Activated CD8-positive, alpha-beta T cell treated with anti-CD3 and anti-CD28 coated beads, Interleukin-2, amount 10 ng/mL, durations not matched to agents 7 days and 5 days (primary cell): Measurements from ENCODE around the gene SLC39A2. TPM values are rescaled to one million over a fixed set of nuclear protein-coding genes. Genes with fewer than 3 reads are reported as not detected.
"Not testable (repeated sequence)": the region's sequence is repeated elsewhere in the genome, so short reads cannot be mapped to it uniquely, and the experiment has no call there.

Source experiments
- ATAC-seq: fragments of 150-1000 bp; cut with Tn5 transposase; one replicate; pipeline ENCODE4 v1.10.0; 2021; ENCODE audit warnings: moderate library complexity
- CTCF ChIA-PET: fragments of 350-600 bp; sonication (Branson Sonifier 250); formaldehyde crosslinking; loops from one replicate; lab custom pipeline; 2021; ENCODE audit warnings: antibody characterized with exemption; lab: Charles Lee
- POLR2A ChIA-PET: fragments of 350-600 bp; sonication (Branson Sonifier 250); formaldehyde crosslinking; loops from one replicate; lab custom pipeline; 2021; ENCODE audit warnings: antibody characterized with exemption; lab: Charles Lee
- DNase-seq: peaks from one replicate; pipeline ENCODE4 v3.0.0-alpha.2; 2020
- H3K27ac Mint-ChIP-seq: one replicate; pipeline ENCODE4 v1.8.0; 2021; ENCODE audit warnings: mild to moderate bottlenecking, mixed read lengths
- H3K27me3 Mint-ChIP-seq: one replicate; pipeline ENCODE4 v1.8.0; 2021; ENCODE audit warnings: low read depth, mixed read lengths
- H3K36me3 Mint-ChIP-seq: one replicate; pipeline ENCODE4 v1.8.0; 2021; ENCODE audit warnings: low read depth, mixed read lengths
- H3K4me1 Mint-ChIP-seq: one replicate; pipeline ENCODE4 v1.8.0; 2021; ENCODE audit warnings: low read depth, mixed read lengths
- H3K4me3 Mint-ChIP-seq: one replicate; pipeline ENCODE4 v1.8.0; 2021; ENCODE audit warnings: mild to moderate bottlenecking, mixed read lengths
- H3K9me3 Mint-ChIP-seq: one replicate; pipeline ENCODE4 v1.8.0; 2022; ENCODE audit warnings: mixed read lengths; ENCODE audit not compliant: insufficient read depth
- total RNA-seq, 2 experiments: library from RNA; stranded (reverse); gene quantifications; one replicate each; pipeline ENCODE4 v1.2.3, GENCODE V29; 2021

SLC39A2 gene
- not detected for total RNA-seq

GRCh38 chr14:20998674-20999366, at the start of gene SLC39A2:
Gene SLC39A2, plus strand, starts transcription at chr14:20999293. Its CDS starts 154 bp downstream, at chr14:20999447.
- ATAC-seq (peak; percentile 20), DNase-seq (no peak)
- H3K27ac Mint-ChIP-seq, result peak within 1 kb of the TSS; percentile 51
- CTCF ChIA-PET, result interaction anchor here (1.2 to 11.9 kb wide), 4 partner anchors 17 to 106 kb away, joined by 3 to 126 read pairs (median 16); no protein-coding TSS in a partner anchor
- no peaks in the 10 kb centered on the region for H3K27me3 Mint-ChIP-seq
- POLR2A ChIA-PET, result no interaction called here
- peaks cover 12% of the 10 kb centered on the region for H3K4me1 Mint-ChIP-seq
- H3K36me3 Mint-ChIP-seq, result peaks cover 39% of the 10 kb centered on the region
- no peak within 1 kb of the TSS for H3K4me3 Mint-ChIP-seq
- no peaks in the 10 kb centered on the region for H3K9me3 Mint-ChIP-seq

DNA sequence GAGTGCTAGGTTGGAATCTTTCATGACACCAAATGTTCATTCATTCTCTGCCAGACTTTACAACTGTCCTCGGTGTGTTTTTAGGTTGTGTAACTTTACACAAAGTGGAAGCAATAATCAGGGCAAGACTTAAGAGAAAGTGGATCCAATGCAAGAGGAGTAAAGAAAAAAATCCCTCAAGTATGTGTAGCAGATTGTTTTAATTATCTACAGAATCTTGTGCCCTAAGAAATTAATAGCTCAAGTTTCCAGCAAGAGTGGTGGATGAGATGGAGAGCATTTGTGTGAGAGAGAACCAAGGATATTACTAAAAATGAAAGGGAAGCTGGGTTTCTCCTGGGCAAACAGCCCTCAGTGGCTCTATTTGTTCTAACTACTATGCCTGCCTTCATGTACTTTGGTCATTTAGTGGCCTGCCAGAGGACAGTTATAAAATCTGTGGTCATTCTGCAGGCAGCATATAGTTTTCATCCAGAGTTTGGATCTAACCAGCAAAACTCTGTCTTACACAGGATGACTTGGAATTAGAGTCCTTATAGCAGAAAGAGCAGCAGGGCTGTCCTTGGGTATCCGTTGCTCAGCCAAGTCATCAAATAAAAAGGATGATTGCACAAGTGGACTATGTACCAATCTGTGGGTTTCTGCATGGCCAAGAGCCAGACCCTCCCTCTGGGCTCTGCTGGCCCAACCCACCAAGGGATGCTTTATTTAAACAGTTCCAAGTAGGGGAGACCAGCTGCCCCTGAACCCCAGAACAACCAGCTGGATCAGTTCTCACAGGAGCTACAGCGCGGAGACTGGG, 44.2 kb upstream of the SLC39A2 start, which contains the start of gene RNASE2:
Gene RNASE2 (plus strand): TSS at position 752 of the 802 bp plus-strand sequence. CDS start 285 bp downstream, outside the sequence.
- H3K9me3 Mint-ChIP-seq, ATAC-seq, H3K4me3 Mint-ChIP-seq, POLR2A ChIA-PET, CTCF ChIA-PET, DNase-seq, H3K36me3 Mint-ChIP-seq: not testable (repeated sequence)
- H3K27me3 Mint-ChIP-seq, result peaks cover 28% of the 10 kb centered on the region
- H3K4me1 Mint-ChIP-seq, result peaks cover 14% of the 10 kb centered on the region
- peak within 1 kb of the TSS; percentile 13 for H3K27ac Mint-ChIP-seq

GRCh38 chr14:20955538-20955873, 43.6 kb upstream of the SLC39A2 start:
- ATAC-seq, POLR2A ChIA-PET, H3K27ac Mint-ChIP-seq, H3K36me3 Mint-ChIP-seq, DNase-seq, H3K4me3 Mint-ChIP-seq, H3K9me3 Mint-ChIP-seq: not testable (repeated sequence)
- H3K27me3 Mint-ChIP-seq, result peaks cover 23% of the 10 kb centered on the region
- peaks cover 19% of the 10 kb centered on the region for H3K4me1 Mint-ChIP-seq
- CTCF ChIA-PET, result interaction anchor here (1.0 to 2.7 kb wide), 2 partner anchors 16 to 98 kb away, joined by 3 to 15 read pairs; no protein-coding TSS in a partner anchor

GRCh38 chr14:20956376-20956976, 42.6 kb upstream of the SLC39A2 start:
- ATAC-seq, result no peak
- H3K9me3 Mint-ChIP-seq, result no peaks in the 10 kb centered on the region
- H3K27ac Mint-ChIP-seq, result peak overlapping the region; percentile 13
- ChIA-PET POLR2A (no interaction called here), CTCF (interaction anchor here (1.0 to 2.7 kb wide), 3 partner anchors 15 to 99 kb away, joined by 3 to 15 read pairs (median 4); no protein-coding TSS in a partner anchor)
- no peaks in the 10 kb centered on the region for H3K36me3 Mint-ChIP-seq
- no peak for DNase-seq
- H3K27me3 Mint-ChIP-seq, result peaks cover 23% of the 10 kb centered on the region
- peaks cover 27% of the 10 kb centered on the region for H3K4me1 Mint-ChIP-seq
- H3K4me3 Mint-ChIP-seq, result no peak overlapping the region

- H3K9me3 Mint-ChIP-seq, DNase-seq, H3K27ac Mint-ChIP-seq, H3K4me3 Mint-ChIP-seq, ATAC-seq, H3K36me3 Mint-ChIP-seq, POLR2A ChIA-PET: not testable (repeated sequence)
- H3K27me3 Mint-ChIP-seq, result peaks cover 31% of the 10 kb centered on the region
- H3K4me1 Mint-ChIP-seq, result peaks cover 31% of the 10 kb centered on the region
- CTCF ChIA-PET, result interaction anchor here (2.7 kb wide), 1 partner anchor 12 kb away, joined by 44 read pairs; no protein-coding TSS in a partner anchor
These were observed 40.1 kb upstream of the SLC39A2 start for GRCh38 chr14:20958946-20959345.

GRCh38 chr14:20969336-20969735, 29.8 kb upstream of the SLC39A2 start:
- peaks cover 14% of the 10 kb centered on the region for H3K4me1 Mint-ChIP-seq
- ATAC-seq, result no peak
- peaks cover 55% of the 10 kb centered on the region for H3K27me3 Mint-ChIP-seq
- no peaks in the 10 kb centered on the region for H3K9me3 Mint-ChIP-seq
- CTCF ChIA-PET, result interaction anchor here (2.8 to 5.9 kb wide), 4 partner anchors 9 to 111 kb away, joined by 14 to 79 read pairs (median 55); partner anchors contain the start of gene RNASE7
- no peaks in the 10 kb centered on the region for H3K36me3 Mint-ChIP-seq
- DNase-seq, result no peak
- H3K4me3 Mint-ChIP-seq, result no peak overlapping the region
- POLR2A ChIA-PET, result no interaction called here
- no peak overlapping the region for H3K27ac Mint-ChIP-seq

- H3K4me1 Mint-ChIP-seq, result peaks cover 14% of the 10 kb centered on the region
- peak; percentile 13 for ATAC-seq
- no peak for DNase-seq
- ChIA-PET POLR2A (interaction anchor here (0.8 kb wide), 1 partner anchor 112 kb away, joined by 3 read pairs; no protein-coding TSS in a partner anchor), CTCF (interaction anchor here (0.7 to 5.9 kb wide), 52 partner anchors 8 to 509 kb away, joined by 3 to 79 read pairs (median 6); partner anchors contain the start of genes ARHGEF40, EDDM3A, PIP4P1 and RNASE4)
- H3K9me3 Mint-ChIP-seq, result no peaks in the 10 kb centered on the region
- no peaks in the 10 kb centered on the region for H3K36me3 Mint-ChIP-seq
- peak overlapping the region; percentile 86 for H3K4me3 Mint-ChIP-seq
- H3K27ac Mint-ChIP-seq, result no peak overlapping the region
- H3K27me3 Mint-ChIP-seq, result peaks cover 49% of the 10 kb centered on the region
These were observed 28.5 kb upstream of the SLC39A2 start for GRCh38 chr14:20970647-20970982.

- ChIA-PET POLR2A (interaction anchor here (0.8 kb wide), 1 partner anchor 112 kb away, joined by 3 read pairs; no protein-coding TSS in a partner anchor), CTCF (interaction anchor here (0.5 to 5.9 kb wide), 59 partner anchors 9 to 510 kb away, joined by 3 to 79 read pairs (median 5); partner anchors contain the start of genes ARHGEF40, EDDM3A, PIP4P1 and RNASE4)
- DNase-seq (peak; percentile 83), ATAC-seq (peak; percentile 91)
- Mint-ChIP-seq H3K4me1 (peaks cover 14% of the 10 kb centered on the region), H3K4me3 (peak overlapping the region; percentile 86), H3K36me3 (no peaks in the 10 kb centered on the region), H3K27ac (peak overlapping the region; percentile 56), H3K27me3 (peaks cover 47% of the 10 kb centered on the region), H3K9me3 (no peaks in the 10 kb centered on the region)
These were observed 27.9 kb upstream of the SLC39A2 start for GRCh38 chr14:20970983-20971704.

GRCh38 chr14:20971705-20972021, 27.4 kb upstream of the SLC39A2 start:
- POLR2A ChIA-PET, result no interaction called here
- Mint-ChIP-seq H3K36me3 (no peaks in the 10 kb centered on the region), H3K27me3 (peaks cover 47% of the 10 kb centered on the region), H3K9me3 (no peaks in the 10 kb centered on the region), H3K4me1 (peaks cover 14% of the 10 kb centered on the region), H3K27ac (no peak overlapping the region), H3K4me3 (peak overlapping the region; percentile 86)
- no peak for DNase-seq
- CTCF ChIA-PET, result interaction anchor here (0.5 to 5.9 kb wide), 40 partner anchors 9 to 510 kb away, joined by 3 to 79 read pairs (median 8); partner anchors contain the start of genes ARHGEF40, PIP4P1, RNASE4 and RNASE6
- no peak for ATAC-seq

GRCh38 chr14:20973501-20973900, 25.6 kb upstream of the SLC39A2 start:
- H3K36me3 Mint-ChIP-seq, result no peaks in the 10 kb centered on the region
- POLR2A ChIA-PET, result no interaction called here
- CTCF ChIA-PET, result interaction anchor here (0.9 to 5.9 kb wide), 7 partner anchors 8 to 115 kb away, joined by 3 to 79 read pairs (median 10); no protein-coding TSS in a partner anchor
- DNase-seq (no peak), ATAC-seq (no peak)
- H3K27me3 Mint-ChIP-seq, result peaks cover 36% of the 10 kb centered on the region
- no peak overlapping the region for H3K4me3 Mint-ChIP-seq
- peaks cover 14% of the 10 kb centered on the region for H3K4me1 Mint-ChIP-seq
- no peaks in the 10 kb centered on the region for H3K9me3 Mint-ChIP-seq
- H3K27ac Mint-ChIP-seq, result no peak overlapping the region

DNA sequence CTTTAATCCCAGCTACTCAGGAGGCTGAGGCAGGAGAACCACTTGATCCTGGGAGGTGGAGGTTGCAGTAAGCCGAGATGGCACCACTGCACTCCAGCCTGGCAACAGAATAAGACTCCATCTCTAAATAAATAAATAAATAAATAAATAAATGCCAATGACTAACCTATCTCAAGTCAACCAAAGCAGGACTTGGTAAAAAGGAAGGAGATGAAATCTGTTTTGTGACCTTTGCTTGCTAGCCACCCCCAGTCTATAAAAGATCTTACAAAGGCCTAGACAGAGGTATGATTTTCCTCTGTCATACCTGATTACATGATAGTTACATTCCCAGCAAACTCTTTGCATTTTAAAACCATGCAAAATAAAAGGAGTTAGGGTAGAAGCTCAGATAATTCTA, 22.8 kb upstream of the SLC39A2 start:
- Mint-ChIP-seq H3K27me3 (peaks cover 32% of the 10 kb centered on the region), H3K9me3 (no peaks in the 10 kb centered on the region), H3K36me3 (no peaks in the 10 kb centered on the region), H3K4me3 (no peak overlapping the region), H3K4me1 (peaks cover 5% of the 10 kb centered on the region), H3K27ac (no peak overlapping the region)
- ATAC-seq, result no peak
- POLR2A ChIA-PET, result no interaction called here
- CTCF ChIA-PET, result no interaction called here
- DNase-seq, result no peak
